ENCODE measurements around the gene MFAP5.

- TF ChIP-seq CTCF (IDR thresholded peaks at IDR 0.05) (no peak), ZBTB21 (CRISPR knock-in tag; IDR thresholded peaks at IDR 0.05; ENCODE audit: borderline replicate concordance) (no peak), IRF2 (CRISPR knock-in tag; IDR thresholded peaks at IDR 0.05; ENCODE audit: borderline replicate concordance, low read depth) (no peak), ETV6 (CRISPR knock-in tag; IDR thresholded peaks at IDR 0.05) (no peak), USF2 (CRISPR knock-in tag; IDR thresholded peaks at IDR 0.05) (no peak), NFYB (CRISPR knock-in tag; conservative IDR thresholded peaks at IDR 0.05; ENCODE audit: low read depth) (no peak), CREM (CRISPR knock-in tag; IDR thresholded peaks at IDR 0.05) (no peak)
- TF ChIP-seq, protein P1, sequence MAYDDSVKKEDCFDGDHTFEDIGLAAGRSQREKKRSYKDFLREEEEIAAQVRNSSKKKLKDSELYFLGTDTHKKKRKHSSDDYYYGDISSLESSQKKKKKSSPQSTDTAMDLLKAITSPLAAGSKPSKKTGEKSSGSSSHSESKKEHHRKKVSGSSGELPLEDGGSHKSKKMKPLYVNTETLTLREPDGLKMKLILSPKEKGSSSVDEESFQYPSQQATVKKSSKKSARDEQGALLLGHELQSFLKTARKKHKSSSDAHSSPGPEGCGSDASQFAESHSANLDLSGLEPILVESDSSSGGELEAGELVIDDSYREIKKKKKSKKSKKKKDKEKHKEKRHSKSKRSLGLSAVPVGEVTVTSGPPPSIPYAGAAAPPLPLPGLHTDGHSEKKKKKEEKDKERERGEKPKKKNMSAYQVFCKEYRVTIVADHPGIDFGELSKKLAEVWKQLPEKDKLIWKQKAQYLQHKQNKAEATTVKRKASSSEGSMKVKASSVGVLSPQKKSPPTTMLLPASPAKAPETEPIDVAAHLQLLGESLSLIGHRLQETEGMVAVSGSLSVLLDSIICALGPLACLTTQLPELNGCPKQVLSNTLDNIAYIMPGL (CRISPR knock-in tag; IDR thresholded peaks at IDR 0.05): no peak
- TF ChIP-seq, protein P2, sequence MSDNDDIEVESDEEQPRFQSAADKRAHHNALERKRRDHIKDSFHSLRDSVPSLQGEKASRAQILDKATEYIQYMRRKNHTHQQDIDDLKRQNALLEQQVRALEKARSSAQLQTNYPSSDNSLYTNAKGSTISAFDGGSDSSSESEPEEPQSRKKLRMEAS (CRISPR knock-in tag; IDR thresholded peaks at IDR 0.05): no peak
Observed at GRCh38 chr12:8667270-8667669, 4.6 kb upstream of the MFAP5 start.

Measured in WTC11 (cell line).